ENCODE data around the gene CNTNAP4.

CNTNAP4 gene

DNA sequence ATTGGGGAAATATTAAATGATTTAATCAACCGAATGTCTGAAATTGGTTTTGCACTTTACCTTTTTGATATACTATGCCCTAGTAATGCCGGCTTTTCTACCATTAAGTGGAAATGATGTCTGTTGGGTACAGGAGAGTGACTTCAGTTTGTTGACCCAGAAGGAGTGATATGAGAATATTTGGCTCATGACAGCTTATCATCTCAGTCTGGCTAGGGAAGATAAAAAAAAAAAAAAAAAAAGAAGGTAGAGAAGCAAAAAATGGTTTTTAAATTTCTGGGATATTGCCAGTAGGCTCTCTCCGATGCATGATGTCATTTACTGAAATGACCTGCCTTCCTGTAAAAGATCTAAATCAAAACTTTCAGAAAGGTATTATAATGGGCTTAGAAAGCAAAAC is 69.0 kb downstream of the CNTNAP4 start:
- H3K4me3 ChIP-seq (ENCODE audit: control insufficient read depth, low read depth, low read length) = no peak overlapping the region
- TF ChIP-seq, protein P1, sequence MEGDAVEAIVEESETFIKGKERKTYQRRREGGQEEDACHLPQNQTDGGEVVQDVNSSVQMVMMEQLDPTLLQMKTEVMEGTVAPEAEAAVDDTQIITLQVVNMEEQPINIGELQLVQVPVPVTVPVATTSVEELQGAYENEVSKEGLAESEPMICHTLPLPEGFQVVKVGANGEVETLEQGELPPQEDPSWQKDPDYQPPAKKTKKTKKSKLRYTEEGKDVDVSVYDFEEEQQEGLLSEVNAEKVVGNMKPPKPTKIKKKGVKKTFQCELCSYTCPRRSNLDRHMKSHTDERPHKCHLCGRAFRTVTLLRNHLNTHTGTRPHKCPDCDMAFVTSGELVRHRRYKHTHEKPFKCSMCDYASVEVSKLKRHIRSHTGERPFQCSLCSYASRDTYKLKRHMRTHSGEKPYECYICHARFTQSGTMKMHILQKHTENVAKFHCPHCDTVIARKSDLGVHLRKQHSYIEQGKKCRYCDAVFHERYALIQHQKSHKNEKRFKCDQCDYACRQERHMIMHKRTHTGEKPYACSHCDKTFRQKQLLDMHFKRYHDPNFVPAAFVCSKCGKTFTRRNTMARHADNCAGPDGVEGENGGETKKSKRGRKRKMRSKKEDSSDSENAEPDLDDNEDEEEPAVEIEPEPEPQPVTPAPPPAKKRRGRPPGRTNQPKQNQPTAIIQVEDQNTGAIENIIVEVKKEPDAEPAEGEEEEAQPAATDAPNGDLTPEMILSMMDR (IDR thresholded peaks at IDR 0.05; ENCODE audit: control insufficient read depth, insufficient read depth, low read depth, low read length, missing control alignments) = no peak
- DNase-seq (ENCODE audit: low read depth) = no peak

- no peak overlapping the region for H3K4me3 ChIP-seq (ENCODE audit: control insufficient read depth, low read depth, low read length)
- TF ChIP-seq, protein P1 (IDR thresholded peaks at IDR 0.05; ENCODE audit: control insufficient read depth, insufficient read depth, low read depth, low read length, missing control alignments) = no peak
- no peak for DNase-seq (ENCODE audit: low read depth)
Measured at GRCh38 chr16:76351441-76351840, 74.2 kb downstream of the CNTNAP4 start.

DNA sequence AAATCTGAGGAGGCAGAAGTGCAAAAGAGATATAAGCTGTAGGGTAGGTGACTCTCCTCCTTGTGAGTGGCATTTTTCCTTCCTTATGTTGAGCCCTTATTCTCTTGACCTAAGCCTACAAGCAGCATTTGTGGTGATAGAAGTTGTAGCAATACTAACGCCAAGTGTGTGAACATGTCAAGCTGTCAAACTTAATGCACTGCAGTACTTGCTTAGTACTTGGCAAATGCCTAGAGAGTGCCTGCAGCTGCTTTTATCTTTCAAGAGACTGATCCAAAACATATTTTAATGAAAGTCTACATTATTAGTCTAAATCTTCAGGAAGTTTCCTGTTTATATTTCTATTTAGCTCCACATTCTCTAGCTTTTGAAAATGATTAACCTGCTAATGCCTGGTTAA is 83.2 kb downstream of the CNTNAP4 start:
- no peak for DNase-seq (ENCODE audit: low read depth)
- TF ChIP-seq, protein P1 (IDR thresholded peaks at IDR 0.05; ENCODE audit: control insufficient read depth, insufficient read depth, low read depth, low read length, missing control alignments) = no peak
- H3K4me3 ChIP-seq (ENCODE audit: control insufficient read depth, low read depth, low read length) = no peak overlapping the region

DNA sequence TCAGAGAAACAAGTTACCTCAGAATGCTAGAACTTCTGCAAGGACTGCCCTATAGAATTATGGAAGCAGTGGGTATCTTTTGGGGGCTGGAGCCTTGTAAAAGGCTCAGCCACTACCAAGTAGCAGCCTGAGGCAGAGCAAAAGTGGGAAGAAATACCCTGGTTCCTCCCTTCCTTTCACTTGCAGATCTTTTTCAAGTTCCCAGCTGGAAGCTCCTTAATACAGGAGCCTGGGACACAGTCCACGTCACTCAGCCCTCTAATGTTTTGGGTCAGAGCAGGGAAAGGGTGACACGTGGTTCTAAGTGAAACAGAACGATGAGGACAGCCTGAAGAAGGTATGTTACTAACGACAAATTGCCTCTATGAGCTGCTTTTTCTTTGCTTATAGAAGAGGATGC is 93.1 kb downstream of the CNTNAP4 start:
- no peak for DNase-seq (ENCODE audit: low read depth)
- no peak overlapping the region for H3K4me3 ChIP-seq (ENCODE audit: control insufficient read depth, low read depth, low read length)
- TF ChIP-seq, protein P1 (IDR thresholded peaks at IDR 0.05; ENCODE audit: control insufficient read depth, insufficient read depth, low read depth, low read length, missing control alignments) = no peak

GRCh38 chr16:76371441-76371840 is 94.2 kb downstream of the CNTNAP4 start:
- DNase-seq (ENCODE audit: low read depth) = no peak
- H3K4me3 ChIP-seq (ENCODE audit: control insufficient read depth, low read depth, low read length) = no peak overlapping the region
- TF ChIP-seq, protein P1 (IDR thresholded peaks at IDR 0.05; ENCODE audit: control insufficient read depth, insufficient read depth, low read depth, low read length, missing control alignments) = no peak

GRCh38 chr16:76373998-76374397 is 96.8 kb downstream of the CNTNAP4 start:
- TF ChIP-seq, protein P1 (IDR thresholded peaks at IDR 0.05; ENCODE audit: control insufficient read depth, insufficient read depth, low read depth, low read length, missing control alignments) = no peak
- H3K4me3 ChIP-seq (ENCODE audit: control insufficient read depth, low read depth, low read length) = no peak overlapping the region
- DNase-seq (ENCODE audit: low read depth) = no peak

- no peak for DNase-seq (ENCODE audit: low read depth)
- H3K4me3 ChIP-seq (ENCODE audit: control insufficient read depth, low read depth, low read length) = no peak overlapping the region
- TF ChIP-seq, protein P1 (IDR thresholded peaks at IDR 0.05; ENCODE audit: control insufficient read depth, insufficient read depth, low read depth, low read length, missing control alignments) = no peak
Measured at GRCh38 chr16:76376988-76377387, 99.8 kb downstream of the CNTNAP4 start.

Data from AG09309 (cell line).